ENCODE data around the gene CAMK2N2.

DNA sequence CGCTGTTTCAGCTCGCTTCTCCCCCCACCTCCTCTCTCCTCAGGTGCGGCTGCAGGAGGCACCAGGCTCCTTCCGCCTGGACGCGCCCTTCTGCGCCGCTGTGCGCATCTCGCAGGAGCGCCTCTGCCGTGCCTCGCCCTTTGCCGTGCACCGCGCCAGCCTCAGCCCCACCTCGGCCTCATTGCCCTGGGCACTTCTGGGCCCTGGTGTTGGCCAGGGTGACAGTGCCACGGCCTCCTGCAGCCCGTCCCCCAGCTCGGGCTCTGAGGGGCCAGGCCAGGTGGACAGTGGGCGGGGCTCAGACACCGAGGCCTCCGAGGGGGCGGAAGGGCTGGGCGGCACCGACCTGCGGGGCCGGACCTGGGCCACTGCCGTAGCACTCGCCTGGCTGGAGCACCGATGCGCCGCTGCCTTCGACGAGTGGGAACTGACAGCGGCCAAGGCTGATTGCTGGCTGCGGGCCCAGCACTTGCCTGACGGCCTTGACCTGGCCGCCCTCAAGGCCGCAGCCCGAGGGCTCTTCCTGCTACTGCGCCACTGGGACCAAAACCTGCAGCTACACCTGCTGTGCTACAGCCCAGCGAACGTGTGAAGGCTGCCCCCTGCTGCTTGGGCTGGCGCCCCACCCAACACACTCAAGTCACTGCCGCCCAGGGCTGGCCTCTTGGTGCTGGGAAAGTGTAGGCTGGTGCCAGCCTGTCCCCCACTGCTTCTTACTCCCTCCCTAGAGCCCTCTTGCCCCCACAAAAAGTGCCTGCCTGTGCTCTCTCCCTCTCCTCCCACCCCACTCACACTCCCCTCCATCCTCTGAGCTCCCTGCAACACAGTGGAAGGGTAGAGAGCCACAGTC lies 19.7 kb downstream of the CAMK2N2 start:
- TF ChIP-seq, protein P1, sequence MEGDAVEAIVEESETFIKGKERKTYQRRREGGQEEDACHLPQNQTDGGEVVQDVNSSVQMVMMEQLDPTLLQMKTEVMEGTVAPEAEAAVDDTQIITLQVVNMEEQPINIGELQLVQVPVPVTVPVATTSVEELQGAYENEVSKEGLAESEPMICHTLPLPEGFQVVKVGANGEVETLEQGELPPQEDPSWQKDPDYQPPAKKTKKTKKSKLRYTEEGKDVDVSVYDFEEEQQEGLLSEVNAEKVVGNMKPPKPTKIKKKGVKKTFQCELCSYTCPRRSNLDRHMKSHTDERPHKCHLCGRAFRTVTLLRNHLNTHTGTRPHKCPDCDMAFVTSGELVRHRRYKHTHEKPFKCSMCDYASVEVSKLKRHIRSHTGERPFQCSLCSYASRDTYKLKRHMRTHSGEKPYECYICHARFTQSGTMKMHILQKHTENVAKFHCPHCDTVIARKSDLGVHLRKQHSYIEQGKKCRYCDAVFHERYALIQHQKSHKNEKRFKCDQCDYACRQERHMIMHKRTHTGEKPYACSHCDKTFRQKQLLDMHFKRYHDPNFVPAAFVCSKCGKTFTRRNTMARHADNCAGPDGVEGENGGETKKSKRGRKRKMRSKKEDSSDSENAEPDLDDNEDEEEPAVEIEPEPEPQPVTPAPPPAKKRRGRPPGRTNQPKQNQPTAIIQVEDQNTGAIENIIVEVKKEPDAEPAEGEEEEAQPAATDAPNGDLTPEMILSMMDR (conservative IDR thresholded peaks at IDR 0.05; ENCODE audit: low read depth, low read length) = peak; percentile 38
- TF ChIP-seq MAFK (IDR thresholded peaks at IDR 0.05; ENCODE audit: low read depth, low read length) = no peak
- TF ChIP-seq RAD21 (IDR thresholded peaks at IDR 0.05; ENCODE audit: low read length) = peak; percentile 54
- TF ChIP-seq POLR2A (IDR thresholded peaks at IDR 0.05; ENCODE audit: low read depth, low read length) = no peak
- peak; percentile 44 for TF ChIP-seq SMC3 (IDR thresholded peaks at IDR 0.05; ENCODE audit: low read depth, low read length)
- no peak for TF ChIP-seq CEBPB (IDR thresholded peaks at IDR 0.05; ENCODE audit: low read depth, low read length)

Data from IMR-90 (cell line).